NT2/D1 (cell line): ENCODE measurements around the gene CMBL.

Experiments used
- SUZ12 ChIP-seq: IDR thresholded peaks from 2 replicates; pipeline ENCODE4 v1.6.1; 2011; ENCODE audit not compliant: insufficient read length, insufficient read depth; ENCODE audit errors: extremely low read depth
- ZNF274 ChIP-seq: IDR thresholded peaks from 2 replicates; pipeline ENCODE4 v1.6.1; 2011; ENCODE audit warnings: mild to moderate bottlenecking, low read depth, low read length

DNA sequence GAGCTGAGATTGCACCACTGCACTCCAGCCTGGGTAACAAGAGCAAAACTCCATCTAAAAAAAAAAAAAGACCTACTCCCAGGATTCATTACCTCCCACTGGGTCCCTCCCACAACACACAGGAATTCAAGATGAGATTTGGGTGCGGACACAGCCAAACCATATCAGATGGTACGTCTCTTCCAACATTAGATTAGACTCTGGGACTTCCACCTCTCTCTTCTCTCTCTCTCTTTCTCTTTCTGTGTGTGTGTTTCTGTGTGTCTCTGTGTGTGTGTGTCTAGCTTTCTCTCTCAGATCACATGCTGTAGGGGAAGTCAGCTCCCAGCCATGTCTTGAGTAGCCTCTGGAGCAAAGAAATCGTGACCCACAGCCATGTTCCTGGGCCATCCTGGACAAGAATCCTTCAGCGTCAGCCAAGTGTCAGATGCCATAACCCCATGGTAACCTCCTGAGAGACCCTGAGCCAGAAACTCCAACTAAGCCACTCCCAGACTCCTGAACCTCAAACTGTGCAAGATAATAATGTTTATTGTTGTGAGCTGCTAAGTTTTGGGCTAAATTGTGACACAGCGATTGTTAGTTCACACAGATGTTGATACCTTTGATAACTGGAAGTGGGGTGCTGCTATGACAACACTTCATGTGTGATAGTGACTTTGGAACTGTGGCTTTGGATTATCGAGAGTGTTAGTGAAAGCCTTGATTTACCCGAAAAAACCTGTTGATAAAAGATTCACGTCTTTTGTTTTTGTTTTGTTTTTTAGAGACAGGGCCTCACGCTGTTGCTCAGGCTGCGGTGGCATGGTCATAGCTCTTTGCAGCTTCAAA is 4.1 kb upstream of the CMBL start:
- TF ChIP-seq SUZ12 (no peak), ZNF274 (no peak)
